Airway epithelial cell (primary cell): ENCODE data around the gene HMGB1. TPM values are rescaled to one million over a fixed set of nuclear protein-coding genes. Genes with fewer than 3 reads are reported as not detected.

Source experiments
- total RNA-seq: library from RNA; depleted of rRNA; stranded (reverse); fragments of >200 nt; gene quantifications from 2 replicates; pipeline ENCODE4 v1.2.3, GENCODE V29; 2015

The HMGB1 gene
- 426 and 465 TPM in 2 replicates for total RNA-seq

DNA sequence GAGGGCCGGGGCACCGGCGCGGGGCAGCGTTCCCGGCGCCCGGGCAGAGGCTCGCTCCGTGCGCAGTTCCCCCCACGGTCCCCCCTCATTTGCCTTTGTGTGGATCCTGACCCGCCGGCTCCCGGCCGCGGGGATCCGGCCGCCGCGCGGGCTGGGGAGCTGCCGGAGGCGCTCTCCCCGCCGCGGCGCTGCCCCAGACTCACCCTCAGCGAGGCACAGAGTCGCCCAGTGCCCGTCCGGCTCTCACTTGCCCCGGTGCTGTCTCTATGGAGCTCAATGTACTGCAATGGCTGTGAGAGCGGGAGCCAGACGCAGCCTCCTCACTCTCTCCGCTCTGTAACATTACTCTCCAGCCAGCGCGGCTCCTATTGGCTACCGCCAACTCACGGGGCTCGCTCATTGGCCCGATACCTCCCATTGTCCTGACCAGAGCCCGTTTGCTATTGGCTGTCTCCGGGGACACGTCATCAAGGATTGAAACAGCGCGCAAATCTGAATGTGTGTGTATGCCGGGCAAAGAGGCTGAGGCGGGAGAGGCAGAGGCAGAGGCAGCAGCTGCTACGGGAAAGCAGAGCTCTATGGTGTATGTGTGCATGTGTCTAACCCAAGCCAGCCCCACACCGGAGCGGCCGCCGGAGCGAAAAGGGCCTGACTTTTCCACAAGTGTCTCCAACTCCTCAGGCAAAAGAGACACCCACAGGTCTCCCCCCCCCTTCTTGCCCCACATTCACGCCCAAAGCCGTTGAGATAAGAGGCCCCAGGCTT, at the start of gene HMGB1:
HMGB1 (minus strand) TSS at position 344 of the 765 bp plus-strand sequence. CDS start 2,256 bp downstream, outside the sequence.

DNA sequence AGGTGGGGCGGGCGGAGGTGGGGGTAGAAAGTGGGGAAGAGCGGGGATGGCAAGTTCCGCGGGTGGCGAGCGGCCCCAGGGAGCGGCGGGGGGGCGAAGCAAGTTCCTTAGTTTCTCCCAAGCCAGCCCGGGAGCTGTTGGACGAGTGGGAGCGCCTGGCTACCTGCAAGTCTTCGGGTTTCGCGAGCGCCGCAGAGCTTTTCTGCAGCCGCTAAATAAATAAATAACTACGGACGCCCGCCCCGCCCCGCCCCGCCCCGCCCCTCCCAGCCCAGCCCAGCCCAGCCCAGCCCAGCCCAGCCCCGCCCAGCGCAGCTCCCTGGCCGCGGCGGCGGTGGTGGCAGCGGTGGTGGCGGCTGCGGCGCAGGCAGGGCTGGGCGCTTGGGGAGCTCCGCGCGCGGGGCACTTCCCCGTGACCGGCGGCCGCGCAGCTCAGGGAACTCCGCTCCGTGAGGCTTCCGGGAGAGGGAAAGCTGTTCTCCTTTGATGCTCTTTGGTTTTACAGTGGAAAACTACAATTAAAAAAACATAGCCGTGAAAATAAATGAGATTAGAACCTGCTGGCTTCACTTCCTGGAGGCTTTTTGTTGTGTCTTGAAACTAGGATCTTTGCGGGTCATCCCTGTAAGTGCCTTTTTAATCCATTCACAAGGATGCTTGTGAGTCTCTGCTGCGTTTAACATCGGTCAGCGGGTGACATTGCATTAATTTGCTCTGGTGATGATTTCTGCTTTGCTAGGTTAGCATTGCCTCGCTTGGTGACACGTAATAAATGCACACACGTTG, 43.5 kb downstream of the HMGB1 start, which contains the start of gene UBE2L5:
UBE2L5 (plus strand) TSS at position 440 of the 786 bp plus-strand sequence. CDS start 5,498 bp downstream, outside the sequence.

Other genes starting within 250 kb of the HMGB1 start
- gene KATNAL1, start 158.4 kb downstream of the HMGB1 start, total RNA-seq: 5.5 TPM in 2 replicates
- not detected in 2 replicates for gene UBE2L5, start 43.4 kb downstream of the HMGB1 start, total RNA-seq
- 9.4 and 14.2 TPM in 2 replicates for gene USPL1, start 152.0 kb upstream of the HMGB1 start, total RNA-seq